ENCODE measurements around the gene CDHR5. TPM values are rescaled to one million over a fixed set of nuclear protein-coding genes. Genes with fewer than 3 reads are reported as not detected.

CDHR5 gene
- total RNA-seq, 1 experiment from 2014 or later: not detected

GRCh38 chr11:619628-620050 lies 5.1 kb downstream of the CDHR5 start:
- H3K4me3 ChIP-seq (ENCODE audit: low read depth, low read length, poor library complexity, severe bottlenecking): no peak overlapping the region
- POLR2A ChIA-PET (ENCODE audit: low non-redundant PET): no interaction called here
- no peaks in the 10 kb centered on the region for H3K4me1 ChIP-seq (ENCODE audit: insufficient read depth, low read length, poor library complexity, severe bottlenecking)
- no peak overlapping the region for H3K27ac ChIP-seq (ENCODE audit: low read depth, low read length, poor library complexity, severe bottlenecking)
- CTCF ChIA-PET: no interaction called here
- DNase-seq (ENCODE audit: low spot score): no peak
- no TSS peak for BruUV-seq (replicated peaks)
- TF ChIP-seq CTCF (conservative IDR thresholded peaks at IDR 0.05; ENCODE audit: low read depth, low read length) (no peak), EZH2 (IDR thresholded peaks at IDR 0.05; ENCODE audit: borderline replicate concordance, low read depth, low read length, poor library complexity, severe bottlenecking) (no peak)
- H3K36me3 ChIP-seq (ENCODE audit: insufficient read depth, low read length, poor library complexity, severe bottlenecking): no peaks in the 10 kb centered on the region
- H3K9me3 ChIP-seq (ENCODE audit: low read depth, low read length, poor library complexity, severe bottlenecking): no peaks in the 10 kb centered on the region
- intact Hi-C loops (cut with micrococcal nuclease; ENCODE audit: unreplicated experiment): no loop called here
- no peaks in the 10 kb centered on the region for H3K27me3 ChIP-seq (replicated peaks; ENCODE audit: insufficient read depth, low read depth, low read length, poor library complexity)

DNA sequence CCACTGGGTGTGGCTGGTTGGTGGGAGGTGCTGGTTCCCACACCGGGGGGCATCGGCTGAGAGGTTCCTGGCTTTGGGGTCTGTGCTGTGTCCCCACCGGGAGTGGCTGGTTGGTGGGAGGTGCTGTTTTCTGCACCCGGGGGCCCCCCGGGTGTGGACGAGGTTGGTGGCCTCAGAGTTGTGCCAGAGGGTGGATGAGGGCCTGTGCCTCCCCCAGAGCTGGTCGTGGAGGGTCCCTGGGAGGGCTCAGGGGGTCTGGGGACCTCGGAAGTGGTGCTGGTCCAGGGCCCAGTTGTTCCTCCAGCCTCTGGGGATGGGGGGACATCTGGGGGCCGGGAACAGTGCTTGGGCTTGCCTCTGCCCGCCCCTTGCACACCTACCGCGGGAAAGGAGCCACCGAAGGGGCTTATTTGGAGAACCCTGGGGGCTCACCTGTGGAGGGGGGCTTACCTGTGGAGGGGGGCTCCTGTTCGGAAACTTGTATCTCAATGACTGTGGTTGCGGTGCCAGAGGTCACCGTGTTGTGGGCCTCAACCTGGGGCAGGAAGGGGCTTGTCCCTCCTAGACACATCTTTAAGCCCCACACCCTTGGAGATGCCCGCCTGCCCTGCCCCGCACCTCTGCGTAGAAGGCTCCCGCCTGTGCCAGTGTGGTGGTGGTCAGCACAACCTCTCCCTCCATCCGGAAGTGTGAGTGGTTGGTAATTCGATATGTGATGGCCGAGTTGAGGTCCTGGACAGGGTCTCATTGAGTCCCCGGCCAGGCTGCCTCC lies 5.7 kb downstream of the CDHR5 start:
- H3K36me3 ChIP-seq (ENCODE audit: insufficient read depth, low read length, poor library complexity, severe bottlenecking): no peaks in the 10 kb centered on the region
- DNase-seq (ENCODE audit: low spot score): no peak
- ChIA-PET CTCF (no interaction called here), POLR2A (ENCODE audit: low non-redundant PET) (no interaction called here)
- TF ChIP-seq EZH2 (IDR thresholded peaks at IDR 0.05; ENCODE audit: borderline replicate concordance, low read depth, low read length, poor library complexity, severe bottlenecking) (no peak), CTCF (conservative IDR thresholded peaks at IDR 0.05; ENCODE audit: low read depth, low read length) (no peak)
- no peaks in the 10 kb centered on the region for H3K9me3 ChIP-seq (ENCODE audit: low read depth, low read length, poor library complexity, severe bottlenecking)
- BruUV-seq (replicated peaks): no TSS peak
- intact Hi-C loops (cut with micrococcal nuclease; ENCODE audit: unreplicated experiment): no loop called here
- no peaks in the 10 kb centered on the region for H3K27me3 ChIP-seq (replicated peaks; ENCODE audit: insufficient read depth, low read depth, low read length, poor library complexity)
- no peak overlapping the region for H3K27ac ChIP-seq (ENCODE audit: low read depth, low read length, poor library complexity, severe bottlenecking)
- H3K4me3 ChIP-seq (ENCODE audit: low read depth, low read length, poor library complexity, severe bottlenecking): no peak overlapping the region
- no peaks in the 10 kb centered on the region for H3K4me1 ChIP-seq (ENCODE audit: insufficient read depth, low read length, poor library complexity, severe bottlenecking)

GRCh38 chr11:617912-618682 lies 6.7 kb downstream of the CDHR5 start:
- no peaks in the 10 kb centered on the region for H3K9me3 ChIP-seq (ENCODE audit: low read depth, low read length, poor library complexity, severe bottlenecking)
- no peaks in the 10 kb centered on the region for H3K4me1 ChIP-seq (ENCODE audit: insufficient read depth, low read length, poor library complexity, severe bottlenecking)
- no peak overlapping the region for H3K4me3 ChIP-seq (ENCODE audit: low read depth, low read length, poor library complexity, severe bottlenecking)
- no peaks in the 10 kb centered on the region for H3K27me3 ChIP-seq (replicated peaks; ENCODE audit: insufficient read depth, low read depth, low read length, poor library complexity)
- no peak for TF ChIP-seq CTCF (conservative IDR thresholded peaks at IDR 0.05; ENCODE audit: low read depth, low read length)
- TF ChIP-seq EZH2 (IDR thresholded peaks at IDR 0.05; ENCODE audit: borderline replicate concordance, low read depth, low read length, poor library complexity, severe bottlenecking): no peak
- H3K36me3 ChIP-seq (ENCODE audit: insufficient read depth, low read length, poor library complexity, severe bottlenecking): peaks cover 2% of the 10 kb centered on the region
- ChIA-PET CTCF (no interaction called here), POLR2A (ENCODE audit: low non-redundant PET) (no interaction called here)
- H3K27ac ChIP-seq (ENCODE audit: low read depth, low read length, poor library complexity, severe bottlenecking): no peak overlapping the region
- DNase-seq (ENCODE audit: low spot score): no peak
- BruUV-seq (replicated peaks): no TSS peak
- intact Hi-C loops (cut with micrococcal nuclease; ENCODE audit: unreplicated experiment): no loop called here
